Left forelimb (tissue), 1 donor: ENCODE measurements around the gene MZB1.
A peak's percentile ranks its signal among the peaks of the same experiment; 100 is the strongest.
"Not testable (repeated sequence)": the region's sequence is repeated elsewhere in the genome, so short reads cannot be mapped to it uniquely, and the experiment has no call there.

Experiments used
- DNase-seq: peaks from one replicate; pipeline ENCODE4 v3.0.0-alpha.2; 2018; ENCODE audit warnings: low spot score

The MZB1 gene

GRCh38 chr5:139410121-139410992 lies 20.6 kb upstream of the MZB1 start:
- no peak for DNase-seq

DNA sequence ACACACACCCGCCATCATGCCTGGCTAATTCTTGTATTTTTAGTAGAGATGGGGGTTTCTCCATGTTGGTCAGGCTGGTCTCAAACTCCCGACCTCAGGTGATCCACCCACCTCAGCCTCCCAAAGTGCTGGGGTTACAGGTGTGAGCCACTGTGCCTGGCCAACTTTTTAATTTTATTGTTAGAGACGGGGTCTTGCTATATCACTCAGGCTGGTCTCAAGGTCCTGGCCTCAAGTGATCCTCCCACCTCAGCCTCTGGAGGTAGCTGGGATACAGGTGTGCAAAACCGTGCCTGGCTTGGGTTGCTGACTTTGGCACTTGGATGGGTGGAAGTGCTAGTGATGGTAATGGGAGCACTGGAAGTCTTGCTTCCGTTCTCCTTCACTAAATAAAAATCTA lies 19.4 kb upstream of the MZB1 start:
- DNase-seq: not testable (repeated sequence)

DNA sequence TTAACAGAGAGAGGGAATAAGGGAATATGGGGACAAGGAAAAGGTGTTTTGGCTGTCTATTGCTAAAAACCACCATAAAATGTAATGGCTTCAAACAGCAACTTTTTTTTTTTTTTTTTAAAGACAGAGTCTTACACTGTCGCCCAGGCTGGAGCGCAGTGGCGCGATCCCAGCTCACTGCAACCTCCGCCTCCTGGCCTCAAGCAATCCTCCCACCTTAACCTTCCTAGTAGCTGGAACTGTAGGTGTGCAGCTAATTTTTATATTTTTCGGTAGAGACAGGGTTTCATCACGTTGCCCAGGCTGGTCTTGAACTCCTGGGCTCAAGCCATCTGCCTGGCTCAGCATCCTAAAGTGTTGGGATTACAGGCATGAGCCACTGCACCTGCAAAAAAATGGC lies 18.5 kb upstream of the MZB1 start:
- DNase-seq: no peak

- DNase-seq: no peak
These were observed 17.8 kb upstream of the MZB1 start for GRCh38 chr5:139407517-139407916.

- no peak for DNase-seq
These were observed 17.2 kb upstream of the MZB1 start for GRCh38 chr5:139406963-139407362.

- DNase-seq: no peak
These were observed 14.7 kb upstream of the MZB1 start for GRCh38 chr5:139404484-139404840.

GRCh38 chr5:139403787-139404483 lies 14.2 kb upstream of the MZB1 start, which contains the start of gene SPATA24:
TSS of gene SPATA24 (minus strand) at chr5:139404089. CDS start at chr5:139404060, 29 bp downstream.
- peak; percentile 99 for DNase-seq

DNA sequence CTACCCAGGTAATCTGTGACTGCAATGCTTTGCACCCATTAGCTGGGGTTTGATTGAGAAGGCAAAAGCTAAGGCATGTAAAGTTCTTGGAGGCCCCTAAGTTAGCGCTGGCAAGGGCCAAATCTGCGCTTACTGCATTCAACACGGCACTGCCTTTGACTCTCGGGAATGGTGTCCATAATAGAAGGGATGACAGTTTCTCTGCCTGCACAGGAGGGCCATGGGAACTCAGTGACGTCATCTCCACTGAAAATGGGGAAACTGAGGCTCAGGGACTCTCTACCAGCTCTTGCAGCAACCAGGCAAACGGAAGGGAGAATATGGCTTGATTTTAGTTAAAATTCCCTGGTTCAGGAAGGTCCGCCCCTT lies 13.7 kb upstream of the MZB1 start:
- no peak for DNase-seq

DNA sequence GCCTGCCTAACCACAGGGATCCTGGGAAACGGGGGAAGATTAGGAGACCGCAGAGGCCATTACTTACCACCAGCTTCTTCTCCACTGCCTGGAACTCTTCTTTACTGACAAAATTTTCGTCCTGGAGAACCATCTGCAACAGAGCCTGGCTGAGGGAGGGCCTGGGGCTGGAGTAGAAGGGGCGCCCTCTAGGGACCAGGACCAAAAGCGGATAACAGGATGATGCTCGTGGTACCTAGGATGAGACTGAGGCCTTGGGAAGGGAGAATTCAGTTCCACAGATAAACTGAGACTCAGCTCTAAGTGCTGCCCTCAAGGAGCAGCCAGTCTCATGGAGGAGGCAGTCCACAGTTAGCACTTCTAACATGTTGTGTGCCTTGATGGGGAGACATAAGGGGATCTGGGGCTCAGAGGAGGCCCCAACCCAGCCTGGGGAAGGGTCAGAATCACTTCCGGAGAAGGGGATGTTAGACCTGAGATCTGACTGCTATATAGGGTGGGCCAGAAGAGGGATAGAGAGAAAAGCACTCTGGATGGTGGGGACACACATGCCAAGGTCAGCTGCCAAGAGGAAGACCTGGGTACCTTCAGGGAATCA lies 12.9 kb upstream of the MZB1 start:
- DNase-seq: no peak

- DNase-seq: no peak
These were observed 11.8 kb upstream of the MZB1 start for GRCh38 chr5:139401546-139401945.

DNA sequence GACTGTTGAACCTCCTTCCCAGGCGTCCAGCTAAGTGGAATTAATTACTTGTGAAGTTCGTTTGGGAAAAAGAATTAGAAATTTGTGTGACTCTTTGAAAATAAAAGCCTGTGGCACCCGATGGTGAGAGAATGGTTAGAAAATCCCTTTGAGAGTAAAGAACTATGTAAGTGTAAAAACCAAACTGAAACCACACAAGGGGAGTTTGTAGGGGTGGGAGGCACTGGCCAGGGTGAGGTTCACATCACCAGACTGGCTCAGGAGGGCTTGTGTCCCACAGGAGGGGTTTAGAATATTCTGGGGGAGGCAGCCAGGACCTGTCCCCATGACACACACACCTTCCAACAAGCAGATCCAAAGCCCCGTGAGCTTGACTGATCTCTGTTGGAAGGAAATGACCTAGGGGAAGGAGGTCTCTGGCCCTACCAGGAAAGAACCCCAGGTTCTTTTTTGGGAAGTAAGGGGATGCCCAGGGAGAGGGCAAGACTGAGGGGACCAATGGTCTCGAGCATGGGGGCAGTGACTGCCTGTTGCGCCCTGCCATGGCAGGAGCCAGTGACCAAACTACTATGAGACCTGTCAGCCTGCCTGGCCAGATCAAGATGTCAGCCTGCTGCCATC lies 9.9 kb upstream of the MZB1 start:
- no peak for DNase-seq

DNA sequence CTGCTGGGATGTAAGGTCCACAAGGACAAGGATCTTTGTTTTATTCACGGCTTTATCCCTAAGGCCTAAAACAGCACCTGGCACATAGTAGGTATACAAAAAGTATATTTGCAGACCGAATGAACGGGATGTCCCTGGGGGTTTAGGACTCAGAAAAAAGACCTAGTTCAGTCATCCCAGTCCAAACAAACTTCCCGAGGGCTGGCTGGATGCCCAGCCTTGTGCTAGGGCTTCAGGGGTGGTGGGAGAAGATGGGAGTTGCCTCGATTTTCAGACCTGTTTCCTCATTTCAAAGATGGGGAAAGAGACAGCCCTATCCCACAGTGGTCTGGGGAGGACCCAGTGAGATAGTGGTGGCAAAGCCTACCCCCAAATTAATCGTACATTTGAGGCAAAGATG lies 8.2 kb upstream of the MZB1 start:
- DNase-seq: no peak

- DNase-seq: no peak
These were observed 7.0 kb upstream of the MZB1 start for GRCh38 chr5:139396691-139397090.

GRCh38 chr5:139395844-139396640 lies 6.3 kb upstream of the MZB1 start:
- DNase-seq: no peak

DNA sequence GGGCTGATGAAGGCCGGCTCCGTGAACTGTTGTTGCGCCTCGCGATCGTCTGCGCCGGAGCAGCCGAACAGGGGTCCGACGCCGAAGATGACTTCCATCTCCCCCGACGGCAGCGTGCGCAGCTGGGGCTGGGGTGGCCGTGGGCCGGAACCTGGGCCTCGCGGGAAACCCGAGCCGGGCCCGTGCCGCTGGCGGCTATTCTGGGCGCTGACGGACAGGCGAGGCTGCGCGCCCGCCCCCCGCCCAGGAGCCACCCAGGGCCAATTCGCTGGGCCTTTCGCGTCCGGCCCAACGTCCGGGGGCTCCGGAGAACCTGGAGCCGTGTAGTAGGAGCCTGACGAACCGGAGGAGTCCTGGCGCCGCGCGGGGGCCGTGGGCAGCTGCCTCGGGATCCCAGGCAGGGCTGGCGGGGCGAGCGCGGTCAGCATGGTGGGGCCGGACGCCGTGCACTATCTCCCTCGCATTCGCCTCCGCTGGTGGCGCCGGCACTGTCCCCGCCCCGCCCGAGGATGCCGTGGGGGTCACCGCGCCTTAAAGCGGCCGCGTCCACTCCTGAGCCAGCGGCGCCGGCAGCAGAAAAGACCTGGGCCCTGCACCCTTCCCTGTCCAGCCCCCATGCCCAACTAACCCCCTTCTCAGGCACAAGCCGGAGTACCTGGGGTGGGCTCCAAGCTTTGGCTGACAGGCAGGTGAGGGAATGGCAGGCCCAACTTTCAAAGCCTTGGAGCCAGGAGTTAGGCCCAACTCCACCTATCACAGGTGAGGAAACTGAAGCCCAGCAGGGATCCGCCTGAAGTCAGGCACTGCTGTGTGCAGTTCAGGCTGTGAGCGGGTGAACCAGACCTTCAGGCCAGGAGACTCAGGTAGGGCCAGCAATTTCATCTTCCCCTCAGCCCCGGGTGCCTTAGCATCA lies 5.2 kb upstream of the MZB1 start, which contains the start of gene PROB1:
PROB1 (minus strand) TSS at position 451 of the 913 bp plus-strand sequence; CDS start at position 428, 23 bp downstream.
- no peak for DNase-seq

DNA sequence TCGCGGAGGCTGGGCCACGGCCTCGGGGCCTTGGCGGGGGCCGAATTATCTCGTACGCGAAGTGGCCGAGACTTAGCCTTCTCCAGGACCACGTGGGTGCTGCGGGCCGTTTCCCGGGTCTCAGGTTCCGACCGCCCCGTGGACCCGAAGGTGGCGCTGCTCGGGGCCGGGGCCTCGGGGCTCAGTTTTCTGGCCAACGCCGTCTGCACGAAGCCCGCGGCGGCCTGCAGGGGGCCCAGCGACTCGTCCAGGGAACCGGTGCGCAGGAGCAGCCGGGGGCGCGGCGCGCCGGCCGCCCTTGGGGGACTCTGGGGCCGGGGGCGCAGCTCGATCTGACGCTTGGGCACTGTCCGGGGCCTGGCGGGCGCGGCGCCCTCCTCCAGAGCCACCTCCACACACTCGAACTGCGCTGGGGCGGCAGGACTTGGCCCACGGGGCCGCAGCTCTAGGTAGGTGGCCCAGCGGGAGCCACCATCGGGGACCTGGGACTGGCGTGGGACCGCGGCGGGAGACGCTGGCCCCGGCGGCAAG lies 4.5 kb upstream of the MZB1 start:
- DNase-seq: no peak

- DNase-seq: no peak
These were observed 3.9 kb upstream of the MZB1 start for GRCh38 chr5:139393497-139394122.

DNA sequence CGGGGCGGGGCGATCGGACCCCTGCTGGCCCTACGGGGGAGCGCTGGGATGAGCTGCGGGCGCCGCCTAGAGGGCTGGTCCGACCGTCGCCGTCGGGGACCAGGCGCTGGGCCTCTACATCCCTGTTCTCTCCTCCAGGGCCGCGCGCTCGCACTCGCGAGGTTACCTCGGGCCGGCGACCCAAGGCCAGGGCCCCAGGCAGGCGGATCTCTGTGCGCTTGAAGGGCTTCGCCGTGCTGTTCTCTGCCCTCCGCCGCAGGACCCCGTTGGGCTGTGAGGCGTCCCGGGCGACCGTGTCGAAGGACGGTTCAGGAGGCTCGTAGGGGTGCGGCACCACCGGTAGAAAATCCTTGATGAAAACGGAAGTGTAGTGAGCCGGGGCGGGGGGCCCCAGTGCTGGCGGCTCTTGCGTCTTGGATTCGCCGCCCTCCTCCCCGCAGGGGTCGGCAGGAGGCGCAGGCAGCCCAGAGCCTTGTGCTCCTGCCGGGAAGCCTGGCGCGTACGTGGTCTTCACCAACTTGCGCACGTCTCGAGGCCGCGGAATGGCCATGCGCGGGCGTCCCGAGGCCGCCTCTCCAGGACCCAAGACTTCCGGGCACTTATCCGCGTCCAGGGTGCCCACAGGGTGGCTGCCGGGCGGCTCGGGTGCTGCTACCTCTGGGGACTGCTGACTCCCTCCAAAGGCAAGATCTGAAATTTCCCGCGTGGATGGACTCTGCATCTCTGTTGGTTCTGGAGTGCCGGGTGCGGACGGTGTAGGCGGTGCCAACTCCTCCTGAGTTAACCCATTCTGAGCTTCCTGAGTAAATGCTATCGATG lies 3.2 kb upstream of the MZB1 start:
- no peak for DNase-seq

- no peak for DNase-seq
These were observed 2.6 kb upstream of the MZB1 start for GRCh38 chr5:139392324-139392677.
